ENCODE measurements around the gene GPR21. TPM values are rescaled to one million over a fixed set of nuclear protein-coding genes. Genes with fewer than 3 reads are reported as not detected.

GPR21 gene
- total RNA-seq, 1 experiment from 2014 or later = 0.37 TPM

DNA sequence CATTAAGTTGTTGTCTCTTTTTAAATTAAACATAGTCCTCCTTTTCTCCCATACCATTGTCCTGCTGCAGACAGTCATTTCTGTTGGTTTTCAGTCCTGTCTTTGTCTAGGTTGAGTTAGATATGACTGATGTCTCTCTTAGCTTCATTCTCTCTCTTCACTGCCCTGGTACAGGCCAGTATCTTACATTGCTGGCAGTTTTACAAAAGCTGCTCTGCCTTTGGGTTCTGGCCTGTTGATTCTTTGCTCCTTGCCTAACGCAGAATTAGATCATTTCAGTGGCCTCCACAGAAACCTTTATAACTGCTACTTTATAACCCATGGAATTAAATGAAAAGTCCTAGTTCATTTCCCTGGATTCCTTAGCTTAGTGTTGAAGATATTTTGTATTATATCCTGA lies 33.7 kb downstream of the GPR21 start:
- ChIA-PET POLR2A (no interaction called here), CTCF (interaction anchor here (0.6 to 5.0 kb wide), 4 partner anchors 8 to 477 kb away, joined by 3 to 28 read pairs (median 5); no protein-coding TSS in a partner anchor)
- peaks cover 37% of the 10 kb centered on the region for H3K4me1 Mint-ChIP-seq (ENCODE audit: insufficient read depth, unreplicated experiment)
- BruUV-seq (replicated peaks) = no TSS peak
- peaks cover 7% of the 10 kb centered on the region for H3K9me3 Mint-ChIP-seq (ENCODE audit: unreplicated experiment)
- H3K36me3 Mint-ChIP-seq (ENCODE audit: insufficient read depth, unreplicated experiment) = peaks cover 55% of the 10 kb centered on the region
- H3K27ac Mint-ChIP-seq (ENCODE audit: low read depth, unreplicated experiment) = no peak overlapping the region
- TF ChIP-seq, protein P1, sequence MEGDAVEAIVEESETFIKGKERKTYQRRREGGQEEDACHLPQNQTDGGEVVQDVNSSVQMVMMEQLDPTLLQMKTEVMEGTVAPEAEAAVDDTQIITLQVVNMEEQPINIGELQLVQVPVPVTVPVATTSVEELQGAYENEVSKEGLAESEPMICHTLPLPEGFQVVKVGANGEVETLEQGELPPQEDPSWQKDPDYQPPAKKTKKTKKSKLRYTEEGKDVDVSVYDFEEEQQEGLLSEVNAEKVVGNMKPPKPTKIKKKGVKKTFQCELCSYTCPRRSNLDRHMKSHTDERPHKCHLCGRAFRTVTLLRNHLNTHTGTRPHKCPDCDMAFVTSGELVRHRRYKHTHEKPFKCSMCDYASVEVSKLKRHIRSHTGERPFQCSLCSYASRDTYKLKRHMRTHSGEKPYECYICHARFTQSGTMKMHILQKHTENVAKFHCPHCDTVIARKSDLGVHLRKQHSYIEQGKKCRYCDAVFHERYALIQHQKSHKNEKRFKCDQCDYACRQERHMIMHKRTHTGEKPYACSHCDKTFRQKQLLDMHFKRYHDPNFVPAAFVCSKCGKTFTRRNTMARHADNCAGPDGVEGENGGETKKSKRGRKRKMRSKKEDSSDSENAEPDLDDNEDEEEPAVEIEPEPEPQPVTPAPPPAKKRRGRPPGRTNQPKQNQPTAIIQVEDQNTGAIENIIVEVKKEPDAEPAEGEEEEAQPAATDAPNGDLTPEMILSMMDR (IDR thresholded peaks at IDR 0.05; ENCODE audit: unreplicated experiment) = no peak
- no peak overlapping the region for H3K4me3 Mint-ChIP-seq (ENCODE audit: unreplicated experiment)
- no peaks in the 10 kb centered on the region for H3K27me3 Mint-ChIP-seq (ENCODE audit: insufficient read depth, unreplicated experiment)
- intact Hi-C loops (cut with micrococcal nuclease) = no loop called here
- no peak for DNase-seq (ENCODE audit: unreplicated experiment)

DNA sequence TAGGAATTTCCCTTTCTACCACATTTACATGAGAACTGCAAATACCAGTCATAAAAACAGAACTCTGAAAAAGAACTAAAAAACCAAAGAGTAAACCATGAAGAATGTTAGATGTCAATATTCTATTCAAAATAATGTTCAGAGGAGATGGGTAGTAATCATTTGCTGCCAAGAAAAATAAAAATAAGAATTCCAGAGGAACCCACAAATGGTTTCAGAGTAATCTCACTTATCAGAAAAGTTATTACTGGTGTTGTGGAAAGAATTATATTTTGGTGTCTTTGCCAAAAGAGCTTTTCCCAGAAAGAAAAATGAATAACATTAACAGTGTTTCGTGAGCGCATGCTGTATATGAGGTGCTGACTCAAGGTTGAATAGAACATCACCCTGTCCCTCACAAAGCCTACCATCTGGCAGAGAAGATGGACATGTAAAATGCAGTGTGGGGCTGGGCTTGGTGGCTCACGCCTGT lies 35.6 kb downstream of the GPR21 start:
- ChIA-PET POLR2A (no interaction called here), CTCF (interaction anchor here (5.0 kb wide), 1 partner anchor 13 kb away, joined by 28 read pairs; no protein-coding TSS in a partner anchor)
- H3K4me1 Mint-ChIP-seq (ENCODE audit: insufficient read depth, unreplicated experiment) = peaks cover 26% of the 10 kb centered on the region
- TF ChIP-seq, protein P1 (IDR thresholded peaks at IDR 0.05; ENCODE audit: unreplicated experiment) = no peak
- H3K36me3 Mint-ChIP-seq (ENCODE audit: insufficient read depth, unreplicated experiment) = peaks cover 61% of the 10 kb centered on the region
- BruUV-seq (replicated peaks) = no TSS peak
- peak overlapping the region; percentile 81 for H3K27ac Mint-ChIP-seq (ENCODE audit: low read depth, unreplicated experiment)
- intact Hi-C loops (cut with micrococcal nuclease) = no loop called here
- H3K27me3 Mint-ChIP-seq (ENCODE audit: insufficient read depth, unreplicated experiment) = no peaks in the 10 kb centered on the region
- no peak overlapping the region for H3K4me3 Mint-ChIP-seq (ENCODE audit: unreplicated experiment)
- peaks cover 2% of the 10 kb centered on the region for H3K9me3 Mint-ChIP-seq (ENCODE audit: unreplicated experiment)
- peak; percentile 52 for DNase-seq (ENCODE audit: unreplicated experiment)

DNA sequence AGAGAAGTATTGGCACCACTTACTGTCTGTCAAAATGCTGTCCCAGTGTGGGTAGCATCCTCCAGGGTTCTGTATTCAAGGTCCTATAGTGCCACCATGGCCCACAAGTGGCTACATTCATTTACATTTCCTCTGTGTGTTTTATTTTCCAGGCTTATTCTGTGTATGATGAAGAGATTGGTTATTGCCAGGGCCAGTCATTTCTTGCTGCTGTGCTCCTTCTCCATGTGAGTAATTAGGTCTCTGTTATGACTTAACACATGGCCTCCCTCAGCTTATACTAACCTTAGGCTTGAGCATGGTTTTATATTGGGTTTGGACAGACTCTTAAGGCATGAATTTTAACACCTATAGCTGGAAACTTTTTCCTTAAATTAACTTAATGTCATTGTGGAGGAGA lies 36.7 kb downstream of the GPR21 start:
- DNase-seq (ENCODE audit: unreplicated experiment) = no peak
- CTCF ChIA-PET = interaction anchor here (0.6 to 5.0 kb wide), 2 partner anchors 11 to 234 kb away, joined by 3 to 28 read pairs; no protein-coding TSS in a partner anchor
- POLR2A ChIA-PET = no interaction called here
- BruUV-seq (replicated peaks) = no TSS peak
- Mint-ChIP-seq H3K4me1 (ENCODE audit: insufficient read depth, unreplicated experiment) (peaks cover 25% of the 10 kb centered on the region), H3K4me3 (ENCODE audit: unreplicated experiment) (no peak overlapping the region), H3K27ac (ENCODE audit: low read depth, unreplicated experiment) (no peak overlapping the region), H3K27me3 (ENCODE audit: insufficient read depth, unreplicated experiment) (no peaks in the 10 kb centered on the region), H3K36me3 (ENCODE audit: insufficient read depth, unreplicated experiment) (peaks cover 67% of the 10 kb centered on the region), H3K9me3 (ENCODE audit: unreplicated experiment) (no peaks in the 10 kb centered on the region)
- intact Hi-C loops (cut with micrococcal nuclease) = no loop called here
- TF ChIP-seq, protein P1 (IDR thresholded peaks at IDR 0.05; ENCODE audit: unreplicated experiment) = no peak

DNA sequence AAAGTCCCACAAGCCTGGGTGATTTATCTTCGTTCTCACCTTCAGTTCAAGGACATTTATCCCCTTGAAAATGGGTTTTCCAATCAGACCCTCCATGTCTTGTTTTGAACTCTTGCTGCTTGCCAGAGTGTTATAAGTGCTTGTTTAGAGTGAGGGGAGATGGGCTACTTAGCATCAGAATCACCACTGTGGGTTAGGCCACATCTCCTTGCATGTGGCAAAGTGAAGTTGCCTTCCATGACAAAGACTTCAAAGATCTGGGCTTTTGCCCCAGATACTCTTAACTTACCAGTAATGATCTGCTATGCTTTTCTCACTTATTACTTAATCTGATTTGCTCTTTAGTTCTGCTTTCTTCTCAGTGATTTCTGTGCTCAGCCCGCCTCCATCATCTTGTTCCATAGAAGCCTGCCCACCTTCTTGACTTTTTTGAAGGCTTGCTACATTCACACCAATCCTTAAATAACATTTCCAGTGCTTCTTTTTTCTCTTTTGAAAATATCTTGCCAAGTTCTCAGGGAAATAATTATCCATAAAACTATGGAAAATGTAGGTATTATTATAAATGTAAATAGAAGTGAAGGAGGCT lies 39.0 kb downstream of the GPR21 start:
- peaks cover 56% of the 10 kb centered on the region for H3K36me3 Mint-ChIP-seq (ENCODE audit: insufficient read depth, unreplicated experiment)
- TF ChIP-seq, protein P1 (IDR thresholded peaks at IDR 0.05; ENCODE audit: unreplicated experiment) = no peak
- no peaks in the 10 kb centered on the region for H3K9me3 Mint-ChIP-seq (ENCODE audit: unreplicated experiment)
- no TSS peak for BruUV-seq (replicated peaks)
- no peak for DNase-seq (ENCODE audit: unreplicated experiment)
- no peak overlapping the region for H3K27ac Mint-ChIP-seq (ENCODE audit: low read depth, unreplicated experiment)
- CTCF ChIA-PET = interaction anchor here (0.6 to 0.9 kb wide), 2 partner anchors 10 to 259 kb away, joined by 3 read pairs; no protein-coding TSS in a partner anchor
- no peaks in the 10 kb centered on the region for H3K27me3 Mint-ChIP-seq (ENCODE audit: insufficient read depth, unreplicated experiment)
- POLR2A ChIA-PET = no interaction called here
- H3K4me3 Mint-ChIP-seq (ENCODE audit: unreplicated experiment) = no peak overlapping the region
- intact Hi-C loops (cut with micrococcal nuclease) = no loop called here
- H3K4me1 Mint-ChIP-seq (ENCODE audit: insufficient read depth, unreplicated experiment) = peaks cover 19% of the 10 kb centered on the region

Measured in MCF 10A (cell line).